ENCODE data around the gene FAM149A.
A peak's percentile ranks its signal among the peaks of the same experiment; 100 is the strongest.

Gene FAM149A

DNA sequence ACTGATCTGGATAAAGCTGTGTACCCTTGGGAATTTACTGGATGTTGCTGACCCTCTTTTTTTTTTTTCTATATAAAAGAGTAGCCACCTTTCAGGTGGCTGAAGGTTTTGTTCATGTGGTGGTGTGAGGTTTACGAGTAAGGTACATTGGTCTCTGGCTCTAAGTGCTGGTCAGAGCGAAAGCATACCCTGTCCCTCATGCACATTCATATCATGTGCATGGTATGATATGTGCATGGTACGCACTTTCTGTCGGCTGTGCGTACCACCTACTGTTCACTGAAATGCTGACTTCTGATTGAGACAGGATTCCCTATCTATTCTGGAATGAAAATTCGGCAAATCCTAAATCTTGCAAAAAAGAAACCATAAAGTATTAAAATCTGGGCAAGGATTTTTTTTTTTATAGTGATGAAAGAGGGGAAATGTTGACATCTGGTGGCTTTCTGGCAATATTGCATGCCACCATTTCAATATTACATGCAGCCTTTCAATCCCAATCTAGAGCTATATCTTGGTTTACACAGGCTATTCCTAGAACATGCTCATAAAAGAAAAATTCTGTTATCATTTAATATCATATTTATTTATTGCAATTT, 32.8 kb downstream of the FAM149A start:
- peak; percentile 34 for DNase-seq (ENCODE audit: low read depth)
- peak; percentile 68 for TF ChIP-seq CTCF (conservative IDR thresholded peaks at IDR 0.05; ENCODE audit: control insufficient read depth, insufficient read depth, low read depth, low read length)
- H3K4me3 ChIP-seq (ENCODE audit: control insufficient read depth, low read depth, low read length) = no peak overlapping the region

DNA sequence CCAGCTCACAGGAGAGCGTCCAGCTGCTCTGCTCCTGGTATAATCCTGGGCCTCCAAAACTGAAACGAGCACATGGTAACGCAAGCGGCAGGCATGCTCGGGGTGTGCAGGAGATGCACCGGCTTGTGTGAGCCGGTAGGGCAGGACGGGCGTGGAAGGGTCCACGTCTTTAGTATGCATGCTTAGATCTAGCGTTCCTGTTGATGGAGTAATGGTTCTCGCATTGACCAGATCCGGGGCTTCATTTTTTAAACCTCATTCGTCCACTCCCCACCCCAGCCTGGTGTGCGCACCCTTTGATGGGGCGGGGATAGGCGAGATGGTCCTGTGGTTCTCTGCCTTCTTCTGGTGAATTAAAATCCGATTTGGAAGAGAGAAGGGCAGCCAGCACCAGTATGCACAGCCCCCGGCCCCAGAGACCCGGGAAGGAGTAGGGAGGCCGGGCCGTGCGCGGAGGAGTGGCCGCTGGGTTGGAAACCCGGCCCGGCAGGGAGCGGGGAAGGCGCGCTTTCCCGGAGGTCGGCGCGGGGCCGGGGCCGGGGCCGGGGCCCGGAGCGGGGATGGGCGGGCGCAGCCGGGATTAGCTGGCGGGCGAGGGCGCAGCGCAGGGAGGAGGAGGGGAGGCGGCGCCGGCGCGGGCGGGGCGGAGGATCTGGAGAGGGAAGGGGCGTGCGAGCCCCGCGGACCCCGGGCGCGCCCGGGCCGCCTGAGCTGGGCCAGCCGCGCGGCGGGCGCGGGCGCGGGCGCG, 39.9 kb downstream of the FAM149A start:
- H3K4me3 ChIP-seq (ENCODE audit: control insufficient read depth, low read depth, low read length) = peak overlapping the region; percentile 46
- TF ChIP-seq CTCF (conservative IDR thresholded peaks at IDR 0.05; ENCODE audit: control insufficient read depth, insufficient read depth, low read depth, low read length) = no peak
- peak; percentile 40 for DNase-seq (ENCODE audit: low read depth)

- peak; percentile 47 for DNase-seq (ENCODE audit: low read depth)
- no peak for TF ChIP-seq CTCF (conservative IDR thresholded peaks at IDR 0.05; ENCODE audit: control insufficient read depth, insufficient read depth, low read depth, low read length)
- peak overlapping the region; percentile 36 for H3K4me3 ChIP-seq (ENCODE audit: control insufficient read depth, low read depth, low read length)
Measured at GRCh38 chr4:186144946-186145569, 40.6 kb downstream of the FAM149A start.

DNA sequence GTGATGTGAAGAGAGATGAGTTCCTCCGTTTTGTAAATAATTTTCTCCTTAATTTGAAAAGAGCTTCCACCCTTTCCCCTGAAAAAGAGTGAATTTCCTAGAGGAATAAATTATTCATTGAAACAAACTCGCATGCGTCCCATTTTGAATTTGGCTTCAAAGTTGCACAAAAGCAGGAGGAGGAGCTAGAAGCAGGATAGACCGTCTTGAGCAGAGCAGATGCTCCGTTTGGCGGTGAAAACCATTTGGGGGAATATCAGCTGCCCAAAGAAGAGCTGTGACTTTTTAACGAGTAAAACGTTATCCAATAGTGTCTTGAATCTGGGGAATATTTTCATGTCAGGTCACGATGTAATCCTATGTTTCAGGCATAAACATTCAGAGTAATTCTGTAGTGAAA, 42.0 kb downstream of the FAM149A start:
- no peak for DNase-seq (ENCODE audit: low read depth)
- no peak overlapping the region for H3K4me3 ChIP-seq (ENCODE audit: control insufficient read depth, low read depth, low read length)
- TF ChIP-seq CTCF (conservative IDR thresholded peaks at IDR 0.05; ENCODE audit: control insufficient read depth, insufficient read depth, low read depth, low read length) = no peak

DNA sequence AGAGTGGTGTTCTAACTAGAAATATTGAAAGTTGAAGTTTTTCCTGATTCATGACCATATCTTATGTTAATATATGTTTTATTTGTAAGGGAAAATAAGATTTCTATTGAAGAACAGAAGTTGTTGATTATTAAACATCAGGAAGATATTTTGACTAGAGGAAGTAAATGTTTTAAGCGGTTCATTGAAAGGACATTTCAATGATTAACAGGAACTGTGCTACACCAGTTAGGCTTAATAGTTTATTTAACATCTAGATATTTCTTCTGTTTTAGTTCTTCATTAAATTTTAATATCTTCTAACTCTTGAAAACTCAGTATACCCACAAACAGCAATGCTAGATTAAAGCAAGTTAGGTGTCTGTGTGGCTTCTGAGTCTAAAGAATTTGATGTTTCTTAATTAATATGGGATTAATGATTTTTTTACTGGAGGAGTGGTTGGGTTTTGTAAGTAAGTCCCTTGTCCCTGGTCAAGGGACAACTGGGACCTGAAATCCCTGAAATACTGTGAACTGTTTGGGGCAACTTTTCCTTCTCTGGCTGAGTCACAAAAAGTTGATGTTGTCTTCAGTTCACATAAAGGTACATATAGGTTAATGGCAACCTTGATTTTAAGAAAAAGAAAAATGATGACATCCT, 44.0 kb downstream of the FAM149A start:
- H3K4me3 ChIP-seq (ENCODE audit: control insufficient read depth, low read depth, low read length) = no peak overlapping the region
- no peak for TF ChIP-seq CTCF (conservative IDR thresholded peaks at IDR 0.05; ENCODE audit: control insufficient read depth, insufficient read depth, low read depth, low read length)
- no peak for DNase-seq (ENCODE audit: low read depth)

DNA sequence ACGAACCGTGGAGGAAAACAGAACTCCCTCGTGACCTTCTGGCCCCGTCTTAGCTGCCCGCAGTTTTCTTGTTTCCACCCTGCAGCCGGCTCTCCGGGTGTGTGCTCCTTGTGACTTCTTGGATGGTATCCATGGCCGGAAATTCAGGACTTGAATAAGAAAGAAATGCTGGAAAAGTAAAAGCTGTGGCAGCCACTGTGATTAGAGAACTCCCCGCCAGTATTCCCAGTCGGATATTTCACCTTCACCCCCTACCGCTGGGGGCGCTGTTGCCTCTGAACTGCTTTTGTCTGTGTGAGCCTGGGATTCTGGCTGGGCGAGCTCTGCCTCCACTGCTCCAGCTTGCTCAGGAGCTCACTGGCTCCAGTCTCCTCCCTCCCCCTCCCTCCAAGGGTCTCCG, 45.4 kb downstream of the FAM149A start:
- no peak overlapping the region for H3K4me3 ChIP-seq (ENCODE audit: control insufficient read depth, low read depth, low read length)

More for the DNA sequence above, 45.4 kb downstream of the FAM149A start:
- DNase-seq (ENCODE audit: low read depth) = peak; percentile 42
- TF ChIP-seq CTCF (conservative IDR thresholded peaks at IDR 0.05; ENCODE audit: control insufficient read depth, insufficient read depth, low read depth, low read length) = peak; percentile 58
